GM21447 (cell line): ENCODE data around the gene TRDMT1.

ENCODE experiments used
- ATAC-seq: cut with Tn5 transposase; IDR thresholded peaks from one replicate; pipeline ENCODE4 v1.9.1; 2021; ENCODE audit not compliant: unreplicated experiment

Gene TRDMT1

DNA sequence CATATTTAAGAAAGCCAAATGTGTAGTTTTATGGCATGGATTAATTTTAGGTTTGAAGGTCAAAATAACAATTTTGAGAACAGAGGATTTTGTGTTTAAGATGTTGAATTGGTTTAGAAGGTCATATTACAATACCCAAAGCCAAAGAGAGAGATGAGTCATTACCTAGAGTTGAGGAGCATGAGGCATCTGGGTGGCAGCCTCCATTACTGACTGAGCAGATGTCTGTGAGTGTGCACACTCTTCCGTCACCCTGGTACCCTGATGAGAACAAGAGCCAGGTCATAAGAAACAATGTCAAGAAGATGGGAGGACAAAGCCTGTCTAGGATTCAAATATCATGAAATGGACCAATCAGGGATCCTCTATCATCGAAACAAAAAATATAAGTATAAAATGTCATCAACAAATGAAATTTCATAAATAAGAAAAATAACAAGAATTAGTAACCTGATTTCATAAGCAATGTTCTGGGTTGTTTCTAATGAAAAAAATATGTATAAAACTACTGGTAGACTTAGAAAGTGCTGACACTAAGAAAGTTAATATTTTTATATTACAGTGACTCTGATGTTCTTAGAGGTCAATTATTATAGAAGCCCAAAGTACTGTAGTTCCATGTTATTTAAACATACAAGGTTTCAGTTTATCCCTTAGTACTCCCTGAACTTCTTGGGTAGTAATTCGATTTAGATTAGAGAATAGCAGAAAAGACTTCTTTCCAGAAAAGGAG is 91.8 kb downstream of the TRDMT1 start:
- no peak for ATAC-seq

DNA sequence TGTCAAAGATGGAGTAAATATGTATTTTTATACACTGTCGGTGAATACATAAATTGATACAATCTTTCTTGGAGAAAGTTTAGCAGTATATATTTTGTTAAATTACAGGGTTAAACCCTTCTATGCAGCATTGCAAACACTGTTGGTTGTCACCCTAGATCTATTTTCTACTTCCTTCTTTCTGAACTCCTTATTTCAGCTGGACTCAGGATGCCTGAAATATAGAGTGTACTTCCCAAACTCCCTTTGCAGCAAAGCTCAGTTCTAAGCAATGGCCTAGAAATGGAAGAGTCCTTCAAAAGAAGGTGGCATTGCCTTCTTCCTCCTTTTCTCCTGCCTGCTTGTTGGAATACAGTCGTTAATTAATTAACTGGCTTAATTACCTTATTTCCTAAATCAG is 92.4 kb downstream of the TRDMT1 start:
- ATAC-seq, result no peak

DNA sequence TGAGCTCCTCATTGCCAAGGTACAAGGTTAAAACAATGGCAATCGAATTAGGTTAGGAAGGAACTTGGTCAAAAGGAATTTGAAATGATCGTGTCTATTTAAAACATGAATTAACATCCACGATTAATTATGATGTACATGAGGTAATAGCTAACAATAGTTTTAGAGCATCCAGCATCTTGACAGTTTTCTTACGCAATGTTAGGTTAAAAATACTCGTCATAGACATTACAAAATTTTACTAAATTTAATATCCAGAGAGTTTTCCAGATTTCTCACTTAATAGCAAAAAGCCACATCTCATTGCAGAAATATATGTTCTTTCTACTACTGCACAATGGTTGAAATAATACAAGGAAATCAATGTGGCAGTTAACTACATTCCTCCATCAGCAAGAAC is 94.5 kb downstream of the TRDMT1 start:
- ATAC-seq, result no peak

DNA sequence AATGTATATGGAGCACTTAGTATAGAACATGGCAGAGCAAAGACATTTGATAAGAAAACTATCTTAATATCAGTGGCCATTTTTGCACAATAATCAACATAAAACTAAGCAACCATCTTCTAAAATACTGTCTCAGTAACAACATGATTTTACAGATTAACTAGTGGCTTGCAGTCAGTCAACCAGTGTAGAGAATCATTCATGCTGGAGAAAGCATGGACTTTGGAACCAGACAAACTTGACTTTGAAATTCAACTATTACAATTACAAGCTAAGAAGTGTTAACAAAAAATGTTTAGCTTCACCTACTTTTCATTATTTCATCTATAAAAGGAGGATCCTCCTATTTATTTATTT is 99.6 kb downstream of the TRDMT1 start:
- no peak for ATAC-seq

DNA sequence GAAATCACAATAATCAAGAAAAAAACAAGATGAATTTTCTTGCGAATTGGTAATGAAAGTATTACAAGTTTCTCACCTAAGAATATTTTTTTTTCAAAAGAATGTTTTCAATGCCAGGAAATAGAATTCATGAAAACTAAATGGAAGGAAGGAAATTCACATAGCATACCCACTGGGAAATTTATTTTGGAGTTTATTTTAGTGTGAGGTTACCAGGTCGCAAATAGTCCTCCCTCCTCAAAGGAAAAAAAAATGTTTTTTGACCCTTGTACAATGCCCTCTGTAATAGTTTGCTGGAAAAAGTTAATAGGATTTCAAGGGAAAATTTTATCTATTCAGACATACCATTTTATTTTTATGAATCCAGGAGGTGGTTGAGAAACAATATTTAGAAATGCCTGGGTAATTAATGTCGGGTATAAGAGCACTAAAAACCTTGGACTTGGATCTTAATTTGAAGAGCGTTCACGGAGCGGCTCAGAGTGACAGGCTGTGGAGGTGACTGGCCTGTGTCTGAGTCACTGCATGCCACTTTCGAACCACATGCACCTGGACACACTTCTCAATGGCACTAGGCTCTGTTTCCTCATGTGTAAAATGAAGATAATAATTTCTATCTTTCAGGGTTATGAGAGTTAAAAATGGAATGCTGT is 100.1 kb downstream of the TRDMT1 start:
- ATAC-seq, result no peak

DNA sequence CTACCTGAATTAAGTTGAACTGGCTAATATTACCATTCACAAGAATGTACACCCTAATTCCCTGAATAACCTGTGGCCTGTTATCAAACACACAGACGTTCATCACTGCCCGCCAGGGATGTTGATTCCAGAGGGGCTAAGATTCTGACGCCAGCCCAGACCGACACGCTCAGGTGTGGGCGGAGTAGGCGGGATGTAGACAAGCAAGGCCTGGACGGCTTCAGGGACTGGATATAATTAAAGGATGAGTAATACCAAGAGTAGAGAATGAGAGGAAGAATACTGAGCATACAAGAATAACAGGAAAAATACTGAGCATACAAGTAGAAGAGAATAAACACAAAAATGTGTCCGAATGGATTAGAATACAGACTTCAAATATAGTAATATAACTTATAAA is 100.9 kb downstream of the TRDMT1 start:
- ATAC-seq, result no peak

DNA sequence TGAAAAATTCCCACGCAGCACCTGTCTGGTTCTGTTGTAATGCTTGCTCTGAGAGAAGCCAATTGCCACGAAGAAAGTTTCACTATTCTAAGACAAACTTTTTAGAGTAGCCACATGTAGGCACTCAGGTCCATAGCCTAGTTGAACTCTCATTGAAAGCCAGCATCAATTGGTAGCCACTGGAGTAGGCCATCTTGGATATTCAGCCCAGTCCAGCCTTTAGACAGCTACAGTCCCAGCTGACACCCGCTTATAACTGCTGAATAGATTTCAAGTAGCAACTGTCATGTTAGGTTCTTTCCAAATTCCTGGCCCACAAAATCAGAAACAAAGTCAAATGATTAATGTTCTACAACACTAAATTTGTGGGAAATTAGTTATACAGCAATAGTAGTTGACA is 103.5 kb downstream of the TRDMT1 start:
- no peak for ATAC-seq
